HCT116 (cell line): Measurements from ENCODE around the gene ENTPD5. TPM values are rescaled to one million over a fixed set of nuclear protein-coding genes. Genes with fewer than 3 reads are reported as not detected.

Source experiments
- ATAC-seq: fragments of 200-7000 bp; cut with Tn5 transposase; 2 replicates; pipeline ENCODE4 v1.9.1; 2020; ENCODE audit warnings: mild to moderate bottlenecking, moderate library complexity
- BruUV-seq: library from RNA; stranded (reverse); fragments of 400-500 nt; replicated peaks from 2 replicates; lab custom pipeline; 2021; lab: Mats Ljungman, UMichigan
- CTCF ChIA-PET: fragments of 300-600 bp; sonication (Branson Sonifier 250); formaldehyde crosslinking; loops from one replicate; lab custom pipeline; 2021; ENCODE audit warnings: antibody characterized with exemption; lab: Charles Lee
- POLR2A ChIA-PET: fragments of 300-600, 350-600 bp; sonication (Branson Sonifier 250); formaldehyde crosslinking; loops from one replicate; lab custom pipeline; 2021; ENCODE audit warnings: antibody characterized with exemption; lab: Charles Lee
- RAD21 ChIA-PET, 2 experiments: fragments of 300-600 bp; sonication (Branson Sonifier 250); formaldehyde crosslinking; loops; one replicate each; lab custom pipeline; 2023; ENCODE audit warnings: low total read pairs in 2 of 2; ENCODE audit not compliant: uncharacterized antibody in 2 of 2, unreplicated experiment in 2 of 2, low non-redundant PET in 1 of 2; lab: Charles Lee
- DNase-seq: peaks from one replicate; pipeline ENCODE4 v3.0.0-alpha.2; 2010; ENCODE audit warnings: low read depth, low spot score
- H2AFZ ChIP-seq: fragments of 200-600 bp; shearing (Covaris generic), sonication (generic); 2 replicates; pipeline ENCODE4 v1.6.1; 2017; ENCODE audit warnings: low read depth, mixed run types, mixed read lengths, antibody characterized with exemption, low read length; ENCODE audit not compliant: poor library complexity, severe bottlenecking
- H3K27ac ChIP-seq: 2 replicates; pipeline ENCODE4 v1.5.1; 2012; ENCODE audit warnings: low read depth, low read length
- H3K27me3 ChIP-seq: fragments of 200-600 bp; sonication (generic); 2 replicates; pipeline ENCODE4 v1.6.1; 2016; ENCODE audit warnings: mixed run types, low read length, mixed read lengths; ENCODE audit not compliant: insufficient read depth
- H3K36me3 ChIP-seq, 2 experiments: fragments of 200-500 bp in 1 of 2; fragments of 200-600 bp in 1 of 2; sonication (Bioruptor generic) in 1 of 2; sonication (generic) in 1 of 2; 2 replicates each; pipeline versions ENCODE4 v1.5.1 to v1.6.1; 2014 to 2016; ENCODE audit warnings: low read length in 2 of 2, inconsistent platforms in 1 of 2, mixed read lengths in 1 of 2, mixed run types in 1 of 2; ENCODE audit not compliant: insufficient read depth in 2 of 2, control insufficient read depth in 1 of 2
- H3K4me1 ChIP-seq, 2 experiments: fragments of 200-600 bp in 1 of 2; sonication (generic) in 1 of 2; 2 replicates each; pipeline versions ENCODE4 v1.5.1 to v1.6.1; 2012 to 2017; ENCODE audit warnings: low read length in 2 of 2, inconsistent platforms in 1 of 2, mild to moderate bottlenecking in 1 of 2, mixed read lengths in 1 of 2, mixed run types in 1 of 2, moderate library complexity in 1 of 2; ENCODE audit not compliant: insufficient read depth in 2 of 2, control insufficient read depth in 1 of 2
- H3K4me2 ChIP-seq: fragments of 200-600 bp; sonication (generic); 2 replicates; pipeline ENCODE4 v1.6.1; 2017; ENCODE audit warnings: mixed run types, low read length, mixed read lengths
- H3K4me3 ChIP-seq, 2 experiments: fragments of 200-600 bp in 1 of 2; sonication (generic) in 1 of 2; replicated peaks in 1 of 2; 2 replicates each; pipeline ENCODE4 v1.5.1; 2011 to 2016; ENCODE audit warnings: low read length in 2 of 2, control low read depth in 1 of 2, low read depth in 1 of 2, mild to moderate bottlenecking in 1 of 2, mixed read lengths in 1 of 2, mixed run types in 1 of 2
- H3K79me2 ChIP-seq: fragments of 200-600 bp; sonication (generic); 2 replicates; pipeline ENCODE4 v1.6.1; 2017; ENCODE audit warnings: mild to moderate bottlenecking, mixed run types, low read length, moderate library complexity, mixed read lengths; ENCODE audit not compliant: insufficient read depth
- H3K9ac ChIP-seq: fragments of 200-600 bp; sonication (generic); 2 replicates; pipeline ENCODE4 v1.6.1; 2016; ENCODE audit warnings: low read length, mixed read lengths
- H3K9me2 ChIP-seq: fragments of 200-600 bp; sonication (generic), shearing (Covaris generic); 2 replicates; pipeline ENCODE4 v1.6.1; 2017; ENCODE audit warnings: mixed run types, mild to moderate bottlenecking, moderate library complexity; ENCODE audit not compliant: insufficient read depth
- H3K9me3 ChIP-seq, 2 experiments: fragments of 200-500 bp in 1 of 2; fragments of 200-600 bp in 1 of 2; sonication (Bioruptor generic) in 1 of 2; sonication (generic) in 1 of 2; 2 replicates each; pipeline ENCODE4 v1.6.1; 2014 to 2017; ENCODE audit warnings: low read length in 2 of 2, mixed read lengths in 2 of 2, inconsistent platforms in 1 of 2, low read depth in 1 of 2, mild to moderate bottlenecking in 1 of 2, mixed run types in 1 of 2, moderate library complexity in 1 of 2; ENCODE audit not compliant: control insufficient read depth in 1 of 2, insufficient read depth in 1 of 2
- H4K20me1 ChIP-seq: fragments of 200-600 bp; sonication (generic), shearing (Covaris generic); 2 replicates; pipeline ENCODE4 v1.6.1; 2017; ENCODE audit warnings: mixed run types, mild to moderate bottlenecking, moderate library complexity; ENCODE audit not compliant: insufficient read depth
- CTCF ChIP-seq, 3 experiments: fragments of 200-600 bp in 1 of 3; sonication (generic) in 1 of 3; IDR thresholded peaks in 2 of 3; conservative IDR thresholded peaks in 1 of 3; 2 replicates each; pipeline ENCODE4 v1.5.1; 2012 to 2017; ENCODE audit warnings: low read depth in 2 of 3, low read length in 2 of 3, antibody characterized with exemption in 1 of 3, borderline replicate concordance in 1 of 3, control low read depth in 1 of 3, mild to moderate bottlenecking in 1 of 3, mixed read lengths in 1 of 3, mixed run types in 1 of 3, moderate library complexity in 1 of 3; ENCODE audit not compliant: insufficient read depth in 1 of 3
- EGR1 ChIP-seq: IDR thresholded peaks from 2 replicates; pipeline ENCODE4 v1.6.1; 2012; ENCODE audit warnings: low read depth
- ELF1 ChIP-seq: IDR thresholded peaks from 2 replicates; pipeline ENCODE4 v1.6.1; 2012; ENCODE audit warnings: low read depth, borderline replicate concordance
- EZH2phosphoT487 ChIP-seq: fragments of 200-600 bp; IDR thresholded peaks from 2 replicates; pipeline ENCODE4 v1.6.1; 2018; ENCODE audit warnings: antibody characterized with exemption, borderline replicate concordance
- FOSL1 ChIP-seq: IDR thresholded peaks from 2 replicates; pipeline ENCODE4 v1.6.1; 2012; ENCODE audit warnings: low read depth
- MAX ChIP-seq: IDR thresholded peaks from 2 replicates; pipeline ENCODE4 v1.6.1; 2012
- POLR2AphosphoS5 ChIP-seq: IDR thresholded peaks from 2 replicates; pipeline ENCODE4 v1.6.1; 2011; ENCODE audit warnings: mild to moderate bottlenecking, low read depth, low read length, moderate library complexity
- SIN3A ChIP-seq: IDR thresholded peaks from 2 replicates; pipeline ENCODE4 v1.6.1; 2012; ENCODE audit warnings: low read depth
- SRF ChIP-seq: IDR thresholded peaks from 2 replicates; pipeline ENCODE4 v1.6.1; 2012; ENCODE audit warnings: low read depth
- TCF7L2 ChIP-seq: IDR thresholded peaks from 2 replicates; pipeline ENCODE4 v1.7.0; 2011; ENCODE audit warnings: borderline replicate concordance, inconsistent platforms; ENCODE audit not compliant: insufficient read depth, insufficient read length; ENCODE audit errors: extremely low read depth
- ZFX ChIP-seq: fragments of 450-650 bp; IDR thresholded peaks from 2 replicates; pipeline ENCODE4 v1.6.1; 2017
- intact Hi-C: fragments of 100-400 bp; cut with micrococcal nuclease; formaldehyde crosslinking; loops from 2 replicates; pipeline ENCODE4 v1.10.0; 2022
- total RNA-seq: library from RNA; stranded (reverse); gene quantifications from one replicate; pipeline ENCODE4 v1.2.1, GENCODE V29; 2021; ENCODE audit not compliant: unreplicated experiment
- TF ChIP-seq, protein P1 (sequence below): IDR thresholded peaks from 2 replicates; pipeline ENCODE4 v1.6.1; 2011; ENCODE audit warnings: mild to moderate bottlenecking, low read length, moderate library complexity; ENCODE audit not compliant: insufficient replicate concordance; ENCODE audit errors: extremely low read depth

Gene ENTPD5
- total RNA-seq, 1 experiment from 2014 or later: 14.4 TPM

DNA sequence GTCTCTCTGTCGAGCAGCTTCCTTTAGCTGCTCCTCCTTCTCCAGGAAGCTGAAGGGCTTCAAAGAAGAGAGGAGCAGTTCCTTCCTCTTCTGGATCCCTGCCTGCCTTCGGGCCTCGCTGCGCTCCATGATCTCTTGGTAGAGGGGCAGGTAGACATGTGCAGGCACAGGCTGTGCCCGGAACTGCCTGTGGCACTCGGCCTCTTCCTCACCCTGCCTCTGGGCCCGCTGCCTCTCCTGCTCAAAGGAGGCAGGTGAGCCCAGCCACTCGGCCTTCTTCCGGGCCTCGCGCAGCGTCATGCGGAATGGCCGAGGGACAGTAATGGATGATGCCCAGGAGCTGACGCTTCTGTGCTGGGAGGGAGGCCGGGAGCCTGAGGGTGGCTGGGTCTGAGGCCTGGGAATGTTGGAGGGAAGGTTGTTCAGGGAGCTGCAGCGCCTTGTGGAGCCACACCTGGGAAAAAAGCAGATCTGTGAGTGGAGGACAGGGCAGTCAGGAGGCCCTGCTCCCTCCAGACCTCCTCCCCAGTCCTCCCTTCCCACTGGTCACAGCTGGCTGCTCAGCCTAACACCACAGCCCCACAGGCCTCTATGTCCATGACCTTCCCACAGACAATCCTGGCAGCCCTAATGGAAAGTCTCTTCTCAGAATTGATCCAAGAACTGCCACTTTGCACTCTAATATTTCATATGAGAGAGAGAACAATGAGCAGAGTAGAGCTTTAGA is 74.5 kb downstream of the ENTPD5 start:
- no TSS peak for BruUV-seq
- Histone ChIP-seq H3K9me3 (no peaks in the 10 kb centered on the region), H3K27ac (no peak overlapping the region), H3K79me2 (no peaks in the 10 kb centered on the region), H4K20me1 (no peaks in the 10 kb centered on the region), H3K36me3 (no peaks in the 10 kb centered on the region; a peak in 1 of 4 replicates), H3K27me3 (no peaks in the 10 kb centered on the region), H3K9me2 (no peaks in the 10 kb centered on the region), H2AFZ (no peak overlapping the region), H3K4me1 (peaks cover 0 to 6% of the 10 kb centered on the region in 2 experiments; a peak in 2 of 4 replicates), H3K4me3 (no peak overlapping the region), H3K9ac (no peak overlapping the region), H3K4me2 (no peak overlapping the region)
- ChIA-PET RAD21 (no interaction called here), POLR2A (no interaction called here), CTCF (no interaction called here)
- intact Hi-C loops: no loop called here
- no peak for ATAC-seq
- no peak for DNase-seq
- TF ChIP-seq POLR2AphosphoS5 (no peak), SIN3A (no peak), TCF7L2 (no peak), CTCF (IDR thresholded peaks at IDR 0.05 in 2 of 3, conservative IDR thresholded peaks at IDR 0.05 in 1 of 3; ENCODE audit: borderline replicate concordance in 1 of 3, insufficient read depth in 1 of 3, low read depth in 2 of 3, low read length in 2 of 3) (no peak), ELF1 (no peak), ZFX (no peak), EGR1 (no peak), MAX (no peak), FOSL1 (no peak), EZH2phosphoT487 (no peak), SRF (no peak)
- TF ChIP-seq, protein P1, sequence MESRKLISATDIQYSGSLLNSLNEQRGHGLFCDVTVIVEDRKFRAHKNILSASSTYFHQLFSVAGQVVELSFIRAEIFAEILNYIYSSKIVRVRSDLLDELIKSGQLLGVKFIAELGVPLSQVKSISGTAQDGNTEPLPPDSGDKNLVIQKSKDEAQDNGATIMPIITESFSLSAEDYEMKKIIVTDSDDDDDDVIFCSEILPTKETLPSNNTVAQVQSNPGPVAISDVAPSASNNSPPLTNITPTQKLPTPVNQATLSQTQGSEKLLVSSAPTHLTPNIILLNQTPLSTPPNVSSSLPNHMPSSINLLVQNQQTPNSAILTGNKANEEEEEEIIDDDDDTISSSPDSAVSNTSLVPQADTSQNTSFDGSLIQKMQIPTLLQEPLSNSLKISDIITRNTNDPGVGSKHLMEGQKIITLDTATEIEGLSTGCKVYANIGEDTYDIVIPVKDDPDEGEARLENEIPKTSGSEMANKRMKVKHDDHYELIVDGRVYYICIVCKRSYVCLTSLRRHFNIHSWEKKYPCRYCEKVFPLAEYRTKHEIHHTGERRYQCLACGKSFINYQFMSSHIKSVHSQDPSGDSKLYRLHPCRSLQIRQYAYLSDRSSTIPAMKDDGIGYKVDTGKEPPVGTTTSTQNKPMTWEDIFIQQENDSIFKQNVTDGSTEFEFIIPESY: no peak
